Panc1 (cell line): ENCODE results near the gene FAM240A. TPM values are rescaled to one million over a fixed set of nuclear protein-coding genes. Genes with fewer than 3 reads are reported as not detected.

Source experiments
- ATAC-seq: fragments of 200-7000 bp; cut with Tn5 transposase; 2 replicates; pipeline ENCODE4 v1.9.1; 2020; ENCODE audit warnings: mild to moderate bottlenecking, moderate library complexity
- BruUV-seq: library from RNA; stranded (reverse); fragments of 400-500 nt; replicated peaks from 2 replicates; lab custom pipeline; 2021; lab: Mats Ljungman, UMichigan
- CTCF ChIA-PET: fragments of 300-600 bp; sonication (Branson Sonifier 250); formaldehyde crosslinking; loops from one replicate; lab custom pipeline; 2022; ENCODE audit warnings: antibody characterized with exemption; lab: Charles Lee
- POLR2A ChIA-PET: fragments of 300-600 bp; sonication (Branson Sonifier 250); formaldehyde crosslinking; loops from one replicate; lab custom pipeline; 2022; ENCODE audit warnings: antibody characterized with exemption; lab: Charles Lee
- DNase-seq: peaks from one replicate; pipeline ENCODE4 v3.0.0-alpha.2; 2010; ENCODE audit warnings: low read depth, low spot score
- H3K27ac ChIP-seq: 2 replicates; pipeline ENCODE4 v1.5.1; 2011; ENCODE audit warnings: mild to moderate bottlenecking, low read length, inconsistent platforms
- H3K27me3 ChIP-seq: fragments of 200-500 bp; sonication (Bioruptor generic); 2 replicates; pipeline ENCODE4 v1.6.0; 2014; ENCODE audit warnings: low read length, inconsistent platforms; ENCODE audit not compliant: control insufficient read depth, insufficient read depth
- H3K36me3 ChIP-seq: fragments of 200-500 bp; sonication (Bioruptor generic); 2 replicates; pipeline ENCODE4 v1.5.1; 2014; ENCODE audit warnings: inconsistent platforms, mild to moderate bottlenecking, low read length, moderate library complexity; ENCODE audit not compliant: control insufficient read depth, insufficient read depth
- H3K4me1 ChIP-seq: 2 replicates; pipeline ENCODE4 v1.5.1; 2011; ENCODE audit warnings: inconsistent platforms, mild to moderate bottlenecking, low read length, moderate library complexity; ENCODE audit not compliant: control insufficient read depth, insufficient read depth
- H3K4me3 ChIP-seq, 2 experiments: 2 replicates each; pipeline ENCODE4 v1.5.1; 2011 to 2012; ENCODE audit warnings: low read depth in 2 of 2, low read length in 2 of 2, mild to moderate bottlenecking in 2 of 2, inconsistent platforms in 1 of 2, moderate library complexity in 1 of 2
- H3K9me3 ChIP-seq: fragments of 200-500 bp; sonication (Bioruptor generic); 2 replicates; pipeline ENCODE4 v1.5.1; 2014; ENCODE audit warnings: low read depth, mild to moderate bottlenecking, inconsistent platforms, low read length, moderate library complexity; ENCODE audit not compliant: control insufficient read depth, insufficient read depth
- POLR2AphosphoS5 ChIP-seq: IDR thresholded peaks from 2 replicates; pipeline ENCODE4 v1.6.1; 2012; ENCODE audit warnings: mild to moderate bottlenecking, low read depth, low read length, moderate library complexity
- SIN3A ChIP-seq: IDR thresholded peaks from 2 replicates; pipeline ENCODE4 v1.6.1; 2012; ENCODE audit warnings: low read depth, mild to moderate bottlenecking, low read length, moderate library complexity, borderline replicate concordance; ENCODE audit not compliant: insufficient read depth
- TCF7L2 ChIP-seq: IDR thresholded peaks from 2 replicates; pipeline ENCODE4 v1.6.1; 2011; ENCODE audit warnings: mild to moderate bottlenecking, low read depth, low read length, inconsistent platforms
- in situ Hi-C: cut with HindIII; loops from 2 replicates; pipeline ENCODE4 v1.10.0; 2016; ENCODE audit warnings: low sequenced_read_pairs, low pct_unique_long_range_greater_than_20kb
- intact Hi-C: fragments of 100-400 bp; cut with micrococcal nuclease; formaldehyde crosslinking; loops from one replicate; pipeline ENCODE4 v1.10.0; 2022; ENCODE audit not compliant: unreplicated experiment
- total RNA-seq: library from RNA; stranded (reverse); gene quantifications from one replicate; pipeline ENCODE4 v1.2.1, GENCODE V29; 2021; ENCODE audit not compliant: unreplicated experiment
- TF ChIP-seq, protein P1 (sequence below): fragments of 450-650 bp; IDR thresholded peaks from 2 replicates; pipeline ENCODE4 v1.5.1; 2017; ENCODE audit warnings: mild to moderate bottlenecking
- TF ChIP-seq, protein P2 (sequence below), 2 experiments: IDR thresholded peaks; 2 replicates each; pipeline ENCODE4 v1.6.1; 2011 to 2012; ENCODE audit warnings: low read depth in 2 of 2, control low read depth in 1 of 2, low read length in 1 of 2, mild to moderate bottlenecking in 1 of 2, moderate library complexity in 1 of 2; ENCODE audit not compliant: insufficient read depth in 1 of 2

FAM240A gene
- total RNA-seq, 1 experiment from 2014 or later = not detected

DNA sequence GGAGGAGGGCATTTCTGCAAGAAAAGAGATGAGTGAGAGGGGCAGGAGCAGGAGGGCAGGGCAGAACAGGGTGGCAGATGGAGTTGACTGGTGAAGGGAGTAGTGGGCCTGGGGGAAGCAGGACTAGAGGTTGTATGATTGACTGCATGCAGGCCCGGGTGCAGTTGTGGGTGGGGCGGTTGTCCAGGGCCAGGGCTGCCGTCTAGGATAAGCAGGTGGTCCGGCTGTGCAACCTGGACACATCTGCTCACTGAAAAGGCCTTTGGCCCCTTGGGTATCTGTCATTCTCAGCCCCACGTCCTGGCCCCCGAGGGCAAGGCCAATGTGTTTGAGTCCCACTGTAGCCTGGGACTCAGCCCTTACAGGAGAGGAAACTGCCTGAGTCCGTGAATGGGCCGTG is 55.8 kb downstream of the FAM240A start:
- no peak for DNase-seq
- in situ Hi-C loops (no loop called here), intact Hi-C loops (no loop called here)
- Histone ChIP-seq H3K36me3 (no peaks in the 10 kb centered on the region), H3K9me3 (no peaks in the 10 kb centered on the region), H3K4me1 (no peaks in the 10 kb centered on the region), H3K27ac (no peak overlapping the region), H3K4me3 (no peak overlapping the region), H3K27me3 (no peaks in the 10 kb centered on the region)
- TF ChIP-seq, protein P1, sequence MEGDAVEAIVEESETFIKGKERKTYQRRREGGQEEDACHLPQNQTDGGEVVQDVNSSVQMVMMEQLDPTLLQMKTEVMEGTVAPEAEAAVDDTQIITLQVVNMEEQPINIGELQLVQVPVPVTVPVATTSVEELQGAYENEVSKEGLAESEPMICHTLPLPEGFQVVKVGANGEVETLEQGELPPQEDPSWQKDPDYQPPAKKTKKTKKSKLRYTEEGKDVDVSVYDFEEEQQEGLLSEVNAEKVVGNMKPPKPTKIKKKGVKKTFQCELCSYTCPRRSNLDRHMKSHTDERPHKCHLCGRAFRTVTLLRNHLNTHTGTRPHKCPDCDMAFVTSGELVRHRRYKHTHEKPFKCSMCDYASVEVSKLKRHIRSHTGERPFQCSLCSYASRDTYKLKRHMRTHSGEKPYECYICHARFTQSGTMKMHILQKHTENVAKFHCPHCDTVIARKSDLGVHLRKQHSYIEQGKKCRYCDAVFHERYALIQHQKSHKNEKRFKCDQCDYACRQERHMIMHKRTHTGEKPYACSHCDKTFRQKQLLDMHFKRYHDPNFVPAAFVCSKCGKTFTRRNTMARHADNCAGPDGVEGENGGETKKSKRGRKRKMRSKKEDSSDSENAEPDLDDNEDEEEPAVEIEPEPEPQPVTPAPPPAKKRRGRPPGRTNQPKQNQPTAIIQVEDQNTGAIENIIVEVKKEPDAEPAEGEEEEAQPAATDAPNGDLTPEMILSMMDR = no peak
- TF ChIP-seq SIN3A (no peak), TCF7L2 (no peak), POLR2AphosphoS5 (no peak)
- TF ChIP-seq, protein P2, sequence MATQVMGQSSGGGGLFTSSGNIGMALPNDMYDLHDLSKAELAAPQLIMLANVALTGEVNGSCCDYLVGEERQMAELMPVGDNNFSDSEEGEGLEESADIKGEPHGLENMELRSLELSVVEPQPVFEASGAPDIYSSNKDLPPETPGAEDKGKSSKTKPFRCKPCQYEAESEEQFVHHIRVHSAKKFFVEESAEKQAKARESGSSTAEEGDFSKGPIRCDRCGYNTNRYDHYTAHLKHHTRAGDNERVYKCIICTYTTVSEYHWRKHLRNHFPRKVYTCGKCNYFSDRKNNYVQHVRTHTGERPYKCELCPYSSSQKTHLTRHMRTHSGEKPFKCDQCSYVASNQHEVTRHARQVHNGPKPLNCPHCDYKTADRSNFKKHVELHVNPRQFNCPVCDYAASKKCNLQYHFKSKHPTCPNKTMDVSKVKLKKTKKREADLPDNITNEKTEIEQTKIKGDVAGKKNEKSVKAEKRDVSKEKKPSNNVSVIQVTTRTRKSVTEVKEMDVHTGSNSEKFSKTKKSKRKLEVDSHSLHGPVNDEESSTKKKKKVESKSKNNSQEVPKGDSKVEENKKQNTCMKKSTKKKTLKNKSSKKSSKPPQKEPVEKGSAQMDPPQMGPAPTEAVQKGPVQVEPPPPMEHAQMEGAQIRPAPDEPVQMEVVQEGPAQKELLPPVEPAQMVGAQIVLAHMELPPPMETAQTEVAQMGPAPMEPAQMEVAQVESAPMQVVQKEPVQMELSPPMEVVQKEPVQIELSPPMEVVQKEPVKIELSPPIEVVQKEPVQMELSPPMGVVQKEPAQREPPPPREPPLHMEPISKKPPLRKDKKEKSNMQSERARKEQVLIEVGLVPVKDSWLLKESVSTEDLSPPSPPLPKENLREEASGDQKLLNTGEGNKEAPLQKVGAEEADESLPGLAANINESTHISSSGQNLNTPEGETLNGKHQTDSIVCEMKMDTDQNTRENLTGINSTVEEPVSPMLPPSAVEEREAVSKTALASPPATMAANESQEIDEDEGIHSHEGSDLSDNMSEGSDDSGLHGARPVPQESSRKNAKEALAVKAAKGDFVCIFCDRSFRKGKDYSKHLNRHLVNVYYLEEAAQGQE (IDR thresholded peaks at IDR 0.05; ENCODE audit: insufficient read depth in 1 of 2, low read depth in 2 of 2, low read length in 1 of 2) = no peak
- no peak for ATAC-seq
- ChIA-PET CTCF (no interaction called here), POLR2A (no interaction called here)
- no TSS peak for BruUV-seq

DNA sequence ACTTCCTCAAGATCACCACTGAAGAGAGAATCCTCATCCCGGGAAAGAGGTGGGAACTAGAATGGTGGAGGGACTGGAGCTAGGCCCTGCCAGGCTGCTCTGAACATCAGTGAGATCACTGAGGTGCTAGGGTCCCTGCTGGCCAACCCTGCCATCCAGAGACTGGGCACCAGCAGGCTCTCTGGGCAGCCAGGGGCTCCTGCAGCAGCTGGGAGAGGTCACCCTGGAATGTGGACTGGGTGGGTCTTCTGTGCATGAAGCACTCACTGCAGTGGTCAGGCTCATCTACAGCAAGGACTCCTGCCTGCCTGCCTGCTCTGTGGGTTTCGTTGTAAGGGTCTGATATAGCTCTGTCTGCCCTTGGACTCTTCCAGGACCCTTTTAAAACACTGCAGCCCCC is 56.3 kb downstream of the FAM240A start:
- no peak overlapping the region for H3K4me3 ChIP-seq
- POLR2A ChIA-PET = no interaction called here
- in situ Hi-C loops (no loop called here), intact Hi-C loops (no loop called here)
- no peaks in the 10 kb centered on the region for H3K9me3 ChIP-seq
- no peaks in the 10 kb centered on the region for H3K27me3 ChIP-seq
- H3K4me1 ChIP-seq = no peaks in the 10 kb centered on the region
- TF ChIP-seq POLR2AphosphoS5 (no peak), SIN3A (no peak), TCF7L2 (no peak)
- TF ChIP-seq, protein P1 = no peak
- TF ChIP-seq, protein P2 (IDR thresholded peaks at IDR 0.05; ENCODE audit: insufficient read depth in 1 of 2, low read depth in 2 of 2, low read length in 1 of 2) = no peak
- CTCF ChIA-PET = interaction anchor here (0.6 kb wide), 1 partner anchor 189 kb away, joined by 4 read pairs; no protein-coding TSS in a partner anchor
- DNase-seq (no peak), ATAC-seq (no peak)
- BruUV-seq = no TSS peak
- no peaks in the 10 kb centered on the region for H3K36me3 ChIP-seq
- no peak overlapping the region for H3K27ac ChIP-seq
